HuH-7.5 (cell line): ENCODE data around the gene CPA1.
"Not testable (repeated sequence)": the region's sequence is repeated elsewhere in the genome, so short reads cannot be mapped to it uniquely, and the experiment has no call there.

Source experiments
- DNase-seq: peaks from one replicate; pipeline ENCODE4 v3.0.0; 2011; ENCODE audit warnings: low spot score

The CPA1 gene

DNA sequence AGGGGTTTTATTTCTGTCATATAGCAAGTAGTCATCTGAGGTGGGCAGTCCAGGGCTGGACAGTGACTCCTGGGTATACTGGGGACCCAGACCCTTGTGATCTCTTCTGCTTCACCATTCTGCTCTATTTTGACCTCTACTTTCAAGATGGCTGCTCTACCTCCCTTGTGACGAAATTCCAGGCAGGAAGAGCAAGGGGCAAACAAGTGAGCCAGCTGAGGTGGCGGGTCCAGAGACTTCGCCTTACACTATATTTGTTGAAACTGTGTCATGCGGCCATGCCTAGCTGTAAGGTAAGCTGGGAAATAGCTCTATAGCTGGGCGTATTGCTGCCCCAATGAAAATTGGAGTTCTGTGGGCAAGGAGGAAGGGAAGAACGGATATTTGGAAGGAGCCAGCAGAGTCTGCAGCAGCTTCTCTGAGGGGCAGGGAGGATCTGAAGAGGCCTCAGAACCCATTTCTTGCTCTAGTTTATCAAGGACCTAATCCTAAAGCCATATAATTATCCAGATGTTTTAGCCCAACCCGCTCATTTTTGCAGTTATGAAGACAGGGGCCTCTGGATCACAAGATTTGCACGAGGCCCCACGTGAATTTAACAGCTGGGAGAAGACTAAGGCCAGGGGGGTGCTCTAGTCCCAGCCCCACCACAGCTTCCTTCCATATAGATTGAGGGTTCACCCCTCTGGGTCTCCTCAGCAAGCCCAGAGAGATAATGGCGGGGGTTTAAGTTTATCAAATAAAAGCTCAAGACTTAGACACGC lies 7.7 kb upstream of the CPA1 start:
- DNase-seq: no peak

DNA sequence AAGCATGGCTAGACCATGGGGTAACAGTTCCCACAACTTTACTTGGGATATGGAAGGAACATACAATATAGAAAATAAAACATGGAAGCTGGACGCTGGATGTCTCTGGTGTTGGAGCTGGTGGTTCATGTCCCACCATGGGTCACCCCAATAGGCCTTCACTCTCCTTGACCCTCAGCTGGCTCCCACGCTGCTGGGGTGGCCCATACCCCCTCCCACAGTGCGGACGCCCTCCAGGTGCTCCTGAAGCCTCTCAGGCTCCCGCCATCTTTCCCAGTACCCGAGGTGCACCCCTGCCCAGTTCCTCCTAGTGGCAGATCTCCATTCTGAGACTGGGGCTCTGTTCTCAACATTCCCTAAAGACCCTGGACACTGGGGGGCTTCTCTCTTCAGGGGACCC lies 5.8 kb upstream of the CPA1 start:
- DNase-seq: no peak

DNA sequence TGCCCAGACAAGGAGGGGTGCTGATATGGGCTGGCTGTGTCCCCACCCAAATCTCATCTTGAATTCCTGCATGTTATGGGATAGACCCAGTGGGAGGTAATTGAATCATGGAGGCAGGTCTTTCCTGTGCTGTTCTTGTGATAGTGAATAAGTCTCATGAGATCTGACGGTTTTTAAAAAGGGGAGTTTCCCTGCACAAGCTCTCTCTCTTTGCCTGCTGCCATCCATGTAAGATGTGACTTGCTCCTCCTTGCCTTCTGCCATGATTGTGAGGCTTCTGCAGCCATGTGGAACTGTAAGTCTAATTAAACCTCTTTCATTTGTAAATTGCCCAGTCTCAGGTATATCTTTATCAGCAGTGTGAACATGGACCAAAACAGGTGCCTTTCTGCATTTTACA lies 3.8 kb upstream of the CPA1 start:
- DNase-seq: not testable (repeated sequence)

DNA sequence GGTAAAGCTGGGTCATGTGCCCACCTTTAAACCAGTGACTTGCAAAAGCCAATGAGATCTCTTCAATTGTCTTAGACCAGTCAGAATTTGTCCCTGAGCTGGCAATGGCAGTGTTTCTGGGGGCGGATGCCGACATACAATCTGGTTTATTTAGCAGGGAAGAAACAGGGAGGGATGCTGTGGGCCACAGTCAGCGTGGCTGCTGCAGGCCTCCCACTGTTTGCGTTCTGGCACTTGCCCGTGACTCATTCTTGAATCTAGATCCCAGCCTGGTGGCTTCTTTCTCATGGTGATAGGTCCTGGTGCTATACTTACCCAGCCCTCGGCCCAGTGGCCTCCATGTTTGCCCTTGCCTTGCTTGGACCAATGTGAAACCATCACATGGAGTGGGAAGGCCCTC lies 3.1 kb upstream of the CPA1 start:
- no peak for DNase-seq

DNA sequence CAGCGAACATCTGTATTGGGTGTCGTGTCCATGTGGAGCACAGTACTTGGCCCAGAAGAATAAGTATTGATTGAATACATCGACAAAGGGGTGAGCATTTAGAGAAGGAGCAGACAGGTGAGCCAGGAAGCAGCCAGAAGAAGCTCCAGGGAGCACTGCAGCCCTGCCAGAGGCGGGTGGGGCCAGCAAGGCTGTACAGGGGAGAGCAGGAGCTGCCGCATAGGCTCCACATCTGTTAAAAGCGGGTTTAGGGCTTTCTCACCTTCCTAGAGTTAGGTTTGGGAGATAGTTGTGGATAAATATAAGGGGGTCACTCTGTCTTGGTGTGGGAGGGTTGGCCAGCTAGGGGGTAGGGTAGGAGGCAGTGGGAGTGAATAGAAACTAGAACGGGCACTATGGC lies 1.3 kb upstream of the CPA1 start:
- no peak for DNase-seq

DNA sequence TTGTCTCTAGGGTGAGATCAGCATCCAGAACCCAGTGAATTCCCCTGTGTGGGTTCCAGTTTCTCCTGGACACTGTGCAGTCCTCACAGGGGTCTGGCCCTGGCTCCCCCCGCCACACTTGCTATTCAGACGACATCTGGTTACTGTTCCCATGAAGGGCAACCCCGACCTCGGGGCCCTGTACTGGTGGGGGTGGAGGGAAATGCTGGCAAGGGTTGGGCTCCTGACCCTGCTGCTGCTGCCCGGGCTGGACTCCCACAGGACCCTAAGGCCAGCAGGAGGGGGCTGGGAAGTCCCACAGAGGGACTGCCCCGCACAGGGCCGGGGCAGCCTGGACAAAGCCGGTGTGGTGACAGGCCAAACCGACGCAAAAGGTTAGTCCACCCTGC lies 768 bp upstream of the CPA1 start:
- no peak for DNase-seq

DNA sequence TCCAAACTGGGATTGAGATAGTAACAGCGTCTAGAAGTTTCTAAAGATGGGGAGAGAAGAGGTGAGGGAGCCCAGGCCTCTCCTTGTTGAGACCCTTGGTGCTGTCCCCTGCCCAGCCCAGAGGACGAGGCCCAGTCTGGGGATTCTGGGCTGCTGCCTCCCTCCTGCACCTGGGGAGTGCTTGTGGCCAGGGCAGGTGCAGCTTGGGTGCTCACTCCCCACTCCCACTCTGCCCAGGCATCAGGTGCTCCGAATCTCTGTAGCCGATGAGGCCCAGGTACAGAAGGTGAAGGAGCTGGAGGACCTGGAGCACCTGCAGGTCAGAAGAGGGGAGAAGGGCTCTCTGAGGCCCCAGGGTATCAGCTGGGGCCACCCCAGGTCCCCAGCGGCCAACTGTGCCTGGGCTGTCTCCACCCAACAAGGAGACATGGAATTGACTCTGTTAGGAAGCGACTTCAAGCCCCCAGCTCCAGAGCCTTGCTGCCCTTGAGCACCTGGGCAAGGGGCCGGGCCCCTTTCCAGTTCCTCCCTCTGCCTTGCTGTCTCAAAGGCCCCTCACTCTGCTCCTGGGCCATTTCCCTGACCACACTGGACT lies 664 bp downstream of the CPA1 start:
- DNase-seq: no peak

DNA sequence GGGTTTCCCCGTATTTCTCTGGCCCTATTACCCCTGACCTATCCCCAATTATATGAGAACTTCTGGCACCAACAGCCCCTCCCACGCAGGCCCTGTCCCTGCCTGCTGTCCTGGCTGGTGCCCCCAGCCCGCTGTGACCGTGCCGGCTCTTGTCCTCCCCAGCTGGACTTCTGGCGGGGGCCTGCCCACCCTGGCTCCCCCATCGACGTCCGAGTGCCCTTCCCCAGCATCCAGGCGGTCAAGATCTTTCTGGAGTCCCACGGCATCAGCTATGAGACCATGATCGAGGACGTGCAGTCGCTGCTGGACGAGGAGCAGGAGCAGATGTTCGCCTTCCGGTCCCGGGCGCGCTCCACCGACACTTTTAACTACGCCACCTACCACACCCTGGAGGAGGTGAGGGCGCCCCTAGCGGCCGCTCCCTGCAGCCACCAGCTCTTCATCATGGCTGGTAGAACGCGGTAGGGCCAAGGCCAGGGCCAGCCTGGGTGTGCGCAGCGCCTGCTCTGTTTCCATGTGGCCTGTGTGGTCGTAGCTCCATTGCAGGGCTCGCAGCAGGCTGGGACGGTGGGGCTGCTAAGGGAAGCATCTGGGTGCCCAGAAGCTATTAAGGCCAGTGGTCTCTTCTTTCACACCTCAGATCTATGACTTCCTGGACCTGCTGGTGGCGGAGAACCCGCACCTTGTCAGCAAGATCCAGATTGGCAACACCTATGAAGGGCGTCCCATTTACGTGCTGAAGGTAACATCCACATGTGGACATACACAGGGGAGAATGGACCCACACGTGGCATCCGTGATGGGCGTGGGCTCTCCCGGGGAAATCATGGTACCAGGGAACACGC lies 1.4 kb downstream of the CPA1 start:
- DNase-seq: no peak

DNA sequence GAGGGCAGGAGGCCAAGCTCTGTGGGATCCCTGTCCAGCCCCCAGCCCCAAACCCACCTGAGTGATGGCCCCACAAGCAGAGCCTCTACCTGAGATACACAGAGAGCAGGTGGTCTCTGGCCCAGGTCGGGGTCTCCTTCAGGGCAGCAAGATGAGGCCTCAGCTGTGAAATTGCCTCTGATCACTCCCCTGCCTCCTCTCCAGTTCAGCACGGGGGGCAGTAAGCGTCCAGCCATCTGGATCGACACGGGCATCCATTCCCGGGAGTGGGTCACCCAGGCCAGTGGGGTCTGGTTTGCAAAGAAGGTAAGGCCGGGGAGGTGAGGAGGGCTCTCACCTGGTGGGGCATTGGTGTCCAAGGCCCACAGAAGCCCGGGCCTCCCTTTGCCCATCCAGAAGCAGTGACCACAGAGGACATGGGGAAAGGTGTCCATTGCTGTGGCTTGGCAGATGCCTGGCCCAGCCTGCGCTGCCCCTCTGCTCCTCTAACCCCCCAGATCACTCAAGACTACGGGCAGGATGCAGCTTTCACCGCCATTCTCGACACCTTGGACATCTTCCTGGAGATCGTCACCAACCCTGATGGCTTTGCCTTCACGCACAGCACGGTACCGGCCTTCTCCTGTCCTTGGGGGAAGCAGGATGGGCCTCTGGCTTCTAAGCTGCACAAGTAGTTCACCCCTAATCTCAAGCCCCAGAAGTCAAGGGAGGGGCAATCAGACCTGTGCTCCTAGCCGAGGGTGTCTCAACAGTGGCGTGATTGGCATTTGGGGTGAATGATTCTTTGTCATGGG lies 3.1 kb downstream of the CPA1 start:
- DNase-seq: no peak

DNA sequence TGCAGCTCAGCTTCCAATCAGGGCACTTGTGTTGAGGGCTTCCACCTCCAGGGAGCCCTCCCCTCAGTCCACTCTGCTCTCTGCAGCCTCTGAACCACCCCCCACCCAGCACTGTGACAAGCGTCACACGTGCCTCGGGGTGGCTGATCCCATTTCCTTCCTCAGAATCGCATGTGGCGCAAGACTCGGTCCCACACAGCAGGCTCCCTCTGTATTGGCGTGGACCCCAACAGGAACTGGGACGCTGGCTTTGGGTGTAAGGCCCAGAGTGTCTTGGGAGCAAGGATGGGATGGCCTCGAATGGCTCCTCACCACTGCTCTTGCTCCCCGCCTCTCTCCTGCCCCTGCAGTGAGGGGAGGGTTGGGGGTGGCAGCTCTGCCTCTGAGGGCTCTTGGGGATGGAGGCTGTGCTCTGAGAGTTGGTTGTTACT lies 4.1 kb downstream of the CPA1 start:
- DNase-seq: no peak

DNA sequence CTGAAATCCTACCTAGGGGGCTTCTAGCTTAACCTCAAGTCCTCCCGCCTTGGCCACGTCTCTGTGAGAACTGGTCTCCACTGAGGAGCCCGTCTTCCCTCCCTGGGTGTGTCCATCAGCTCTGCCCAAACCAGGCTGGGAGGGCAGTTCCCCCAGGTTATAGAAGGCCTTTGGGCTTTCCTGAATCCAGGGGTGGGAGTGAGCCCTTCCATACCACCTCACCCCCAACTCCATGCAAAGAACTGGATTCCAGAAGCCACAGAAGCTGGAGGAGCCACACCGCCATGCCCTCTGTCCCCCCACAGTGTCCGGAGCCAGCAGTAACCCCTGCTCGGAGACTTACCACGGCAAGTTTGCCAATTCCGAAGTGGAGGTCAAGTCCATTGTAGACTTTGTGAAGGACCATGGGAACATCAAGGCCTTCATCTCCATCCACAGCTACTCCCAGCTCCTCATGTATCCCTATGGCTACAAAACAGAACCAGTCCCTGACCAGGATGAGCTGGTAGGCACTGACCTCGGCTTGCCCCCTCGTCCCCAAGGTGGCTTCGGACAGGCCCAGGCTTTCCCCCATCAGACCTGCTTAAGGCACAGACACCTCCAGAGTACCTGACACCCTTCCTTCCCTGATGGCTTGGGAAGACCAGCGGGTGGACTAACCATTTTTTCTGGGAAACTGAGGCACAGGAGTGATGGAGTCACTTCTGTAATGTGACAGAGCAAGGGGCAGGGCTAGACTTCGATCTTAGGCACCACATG lies 4.7 kb downstream of the CPA1 start:
- DNase-seq: no peak

DNA sequence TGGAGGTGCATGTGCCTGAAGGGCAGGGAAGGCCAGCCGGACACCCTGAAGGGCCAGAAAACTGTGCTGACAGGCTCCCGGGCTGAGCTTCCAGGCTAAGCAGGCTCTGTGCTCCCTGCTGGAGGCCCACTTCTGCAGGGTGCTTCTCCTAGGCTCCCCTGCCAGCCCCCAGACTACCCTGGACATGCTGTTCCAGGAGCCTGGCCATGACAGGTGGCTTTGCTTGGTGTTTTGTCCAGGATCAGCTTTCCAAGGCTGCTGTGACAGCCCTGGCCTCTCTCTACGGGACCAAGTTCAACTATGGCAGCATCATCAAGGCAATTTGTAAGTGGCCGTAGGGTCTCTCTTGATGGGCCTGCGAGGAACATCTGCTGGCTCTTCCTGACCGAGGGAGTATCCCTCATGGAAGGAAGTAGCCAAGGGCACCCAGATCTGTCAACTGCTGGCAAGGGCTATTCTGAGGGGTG lies 5.3 kb downstream of the CPA1 start:
- no peak for DNase-seq

DNA sequence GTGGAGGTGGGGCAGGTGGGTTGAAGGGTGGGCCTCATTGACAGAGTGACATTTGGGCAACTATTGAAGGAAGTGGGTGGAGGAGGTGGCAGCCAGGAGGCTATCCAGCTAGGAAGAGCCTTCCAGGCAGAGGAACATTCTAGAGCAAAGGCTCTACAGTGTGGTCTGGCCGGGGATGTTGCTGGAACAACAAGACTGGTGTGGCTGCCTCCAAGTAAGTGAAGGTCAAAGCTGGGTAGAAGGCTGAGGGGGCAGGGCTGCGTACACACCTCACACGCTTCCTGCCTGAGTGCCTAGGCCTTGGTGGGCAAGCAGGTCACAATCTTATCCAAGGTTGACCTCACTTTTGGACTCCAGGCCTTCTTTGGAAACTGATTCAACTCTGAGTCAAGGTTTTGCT lies 6.6 kb downstream of the CPA1 start:
- DNase-seq: no peak

DNA sequence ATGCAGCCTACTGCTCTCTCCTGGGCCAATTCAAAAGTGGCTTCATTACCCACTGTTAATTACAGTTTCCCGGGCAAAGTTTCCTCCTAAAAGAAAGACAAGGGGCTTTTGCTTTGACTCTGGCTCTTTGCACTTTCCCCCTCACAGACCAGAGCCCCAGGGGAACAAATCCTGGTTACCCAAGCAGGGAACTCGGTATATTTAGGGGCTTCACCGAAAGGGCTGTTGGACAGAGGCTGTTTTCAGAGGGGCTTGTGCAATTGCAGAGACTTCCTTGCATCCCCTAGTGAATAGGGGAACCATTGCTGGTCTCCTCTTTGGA lies 7.0 kb downstream of the CPA1 start:
- DNase-seq: no peak

DNA sequence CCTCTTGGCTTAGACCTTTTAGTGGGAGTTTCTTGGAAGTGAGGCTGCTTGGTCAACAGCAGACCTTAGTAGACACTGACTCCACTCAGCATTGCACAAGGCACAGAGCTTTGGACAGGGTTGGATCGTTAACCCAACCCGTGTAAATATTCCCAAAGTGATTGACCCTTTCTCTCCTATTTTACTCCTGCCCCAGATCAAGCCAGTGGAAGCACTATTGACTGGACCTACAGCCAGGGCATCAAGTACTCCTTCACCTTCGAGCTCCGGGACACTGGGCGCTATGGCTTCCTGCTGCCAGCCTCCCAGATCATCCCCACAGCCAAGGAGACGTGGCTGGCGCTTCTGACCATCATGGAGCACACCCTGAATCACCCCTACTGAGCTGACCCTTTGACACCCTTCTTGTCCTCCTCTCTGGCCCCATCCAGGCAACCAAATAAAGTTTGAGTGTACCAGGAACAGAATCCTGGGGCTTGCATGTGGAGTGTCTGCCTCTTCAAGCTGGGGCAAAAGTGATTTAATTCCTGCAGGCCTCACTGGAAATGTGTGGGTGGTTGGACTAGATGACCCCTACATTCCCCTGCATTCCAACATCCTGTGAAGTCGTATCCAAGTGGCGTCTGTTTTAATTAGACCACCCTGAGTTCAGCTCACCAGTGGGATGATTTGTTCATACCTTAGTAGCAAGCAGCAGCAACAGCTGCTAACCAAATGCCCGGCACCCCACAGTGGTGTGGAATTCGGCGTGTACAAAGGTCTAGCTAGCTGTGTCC lies 7.5 kb downstream of the CPA1 start:
- no peak for DNase-seq

DNA sequence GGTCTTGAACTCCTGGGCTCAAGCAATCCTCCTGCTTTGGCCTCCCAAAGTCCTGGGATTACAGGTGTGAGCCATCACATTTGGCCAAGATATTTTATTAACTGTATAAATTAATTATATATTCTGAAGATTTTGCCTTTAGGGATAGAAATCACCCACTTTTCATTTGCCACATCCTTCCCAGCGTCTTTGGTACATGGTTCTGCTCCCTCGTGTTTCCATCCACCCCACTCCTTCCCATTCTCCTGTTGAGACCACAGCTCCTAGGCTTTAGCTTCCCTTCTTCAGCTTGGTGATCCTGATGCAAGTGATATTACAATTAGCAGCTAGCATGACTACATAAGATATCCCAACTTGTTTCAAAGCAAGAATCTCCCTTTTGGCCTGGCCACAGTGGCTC lies 8.4 kb downstream of the CPA1 start:
- no peak for DNase-seq

DNA sequence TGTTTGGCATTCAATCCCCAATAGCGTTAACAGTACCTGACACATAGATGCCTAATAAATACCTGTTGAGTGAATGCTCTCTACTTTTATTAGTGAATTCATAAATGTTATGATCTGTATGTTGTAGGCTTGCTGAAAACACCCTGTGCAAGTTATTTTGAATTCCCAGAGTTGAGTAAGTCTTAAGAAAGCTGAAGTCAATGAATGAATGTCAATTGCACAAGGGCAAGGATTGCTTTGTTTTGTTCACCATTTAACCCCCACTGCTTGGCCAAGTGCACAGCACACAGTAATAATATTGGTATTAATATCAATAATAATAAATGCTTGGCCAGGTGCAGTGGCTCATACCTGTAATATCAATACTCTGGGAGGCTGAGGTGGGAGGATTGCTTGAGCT lies 10.2 kb downstream of the CPA1 start:
- DNase-seq: no peak

DNA sequence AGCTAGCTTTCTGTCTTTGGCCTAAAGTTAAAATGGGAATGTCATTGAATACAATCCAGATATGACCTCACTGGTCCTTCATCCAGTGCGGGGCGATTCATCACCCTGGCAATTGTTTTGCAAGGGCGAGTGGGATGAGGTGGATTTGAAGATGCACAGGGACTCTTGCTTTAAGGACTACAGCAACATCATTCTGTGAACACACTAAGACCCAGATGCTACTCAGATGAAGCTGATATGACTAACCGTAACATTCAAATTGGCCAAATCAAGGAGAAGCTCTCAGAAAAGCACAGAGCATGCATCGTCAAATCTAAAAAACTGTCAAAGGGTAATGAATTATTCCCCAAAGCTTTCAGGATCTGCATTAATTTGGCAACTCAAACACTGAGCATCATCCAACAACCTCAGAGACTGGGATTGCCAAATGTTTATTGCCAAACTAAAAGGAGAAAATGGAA lies 12.8 kb downstream of the CPA1 start:
- DNase-seq: no peak

DNA sequence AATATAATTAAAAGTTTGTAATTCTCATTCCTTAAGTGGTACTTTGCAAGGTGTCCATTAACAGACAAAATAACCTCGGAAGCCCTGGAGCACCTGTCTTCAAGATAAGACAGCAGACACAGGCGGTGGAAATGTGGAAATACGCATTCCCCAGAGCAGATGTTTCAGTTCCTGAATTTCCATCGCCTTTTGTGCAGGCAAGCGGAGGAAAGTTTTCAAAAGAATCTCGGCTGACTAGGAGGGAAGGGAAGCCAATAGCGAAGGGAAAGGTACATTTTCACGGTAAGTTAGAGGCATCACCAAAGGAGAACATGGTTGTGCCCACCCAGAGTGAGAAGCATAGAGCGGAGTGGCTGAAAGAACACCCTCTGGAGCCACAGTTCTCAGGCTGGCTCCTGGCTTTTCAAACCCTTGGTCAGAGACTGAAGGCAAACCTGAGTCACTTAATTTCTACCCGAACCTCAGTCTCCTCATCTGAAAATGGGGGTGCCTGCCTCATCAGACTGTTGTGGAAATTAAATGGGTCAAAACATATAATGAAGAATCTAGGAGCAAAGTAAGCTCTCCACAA lies 13.6 kb downstream of the CPA1 start:
- no peak for DNase-seq

DNA sequence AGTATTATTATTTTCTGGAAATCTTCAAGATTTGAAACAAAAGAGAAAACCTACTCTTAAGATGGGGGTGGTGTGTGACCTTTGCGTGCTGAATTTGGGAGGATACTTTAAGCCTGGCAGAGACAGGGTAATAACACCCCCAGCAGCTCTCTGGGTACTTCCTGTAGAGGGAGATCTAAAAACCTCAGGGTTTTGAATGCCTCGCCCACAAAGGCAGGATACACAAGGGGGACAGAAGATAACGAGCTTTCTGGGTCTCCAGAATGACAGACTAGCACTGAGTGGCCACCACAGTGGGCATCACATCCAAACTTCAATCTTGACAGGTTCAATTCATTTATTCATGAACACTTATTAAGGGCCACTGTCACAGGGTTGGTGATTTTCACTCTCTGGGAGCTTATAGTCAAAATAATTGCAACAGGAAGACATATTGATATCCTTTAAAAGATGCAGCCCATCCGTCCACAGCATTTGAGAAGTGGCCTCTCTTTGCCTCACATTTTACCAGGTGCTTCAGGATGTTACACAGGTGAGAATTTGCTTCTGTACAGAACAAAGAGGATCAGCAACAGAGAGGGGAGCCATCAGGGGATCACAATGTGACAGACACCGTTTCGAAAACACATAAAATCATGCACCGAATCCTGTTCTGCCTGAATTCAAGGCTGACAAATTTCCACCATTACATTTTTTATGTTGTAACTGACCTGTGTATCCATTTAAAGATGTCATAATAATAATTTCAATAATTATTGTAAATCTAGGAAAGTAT lies 14.3 kb downstream of the CPA1 start:
- DNase-seq: no peak
